Heart right ventricle (tissue), 16 donors: ENCODE data around the gene VAV1. TPM values are rescaled to one million over a fixed set of nuclear protein-coding genes. Genes with fewer than 3 reads are reported as not detected.

ENCODE experiments used
- ATAC-seq, 8 donors: fragments of 200-7000 bp; cut with Tn5 transposase; one replicate each; pipeline ENCODE4 v1.9.1; 2020; ENCODE audit warnings: mild to moderate bottlenecking in 8 of 8, moderate library complexity in 8 of 8, moderate number of reproducible peaks in 1 of 8
- DNase-seq, 2 donors: peaks; one replicate each; pipeline ENCODE4 v3.0.0-alpha.2; 2020
- H3K27ac ChIP-seq, 10 donors: fragments of 200-600 bp; sonication (generic) in 2 of 10; one replicate each; pipeline versions ENCODE4 v1.5.0 to v1.8.0; 2020 to 2022; ENCODE audit warnings: mild to moderate bottlenecking in 3 of 10
- H3K27me3 ChIP-seq, 7 donors: fragments of 200-600 bp; one replicate each; pipeline ENCODE4 v1.8.0; 2021 to 2022; ENCODE audit warnings: mild to moderate bottlenecking in 2 of 7
- H3K36me3 ChIP-seq, 9 donors: fragments of 200-600 bp; sonication (generic) in 1 of 9; one replicate each; pipeline versions ENCODE4 v1.5.0 to v1.8.0; 2020 to 2022; ENCODE audit warnings: mild to moderate bottlenecking in 2 of 9
- H3K4me1 ChIP-seq, 9 donors: fragments of 200-600 bp; sonication (generic) in 1 of 9; one replicate each; pipeline versions ENCODE4 v1.5.0 to v1.8.0; 2020 to 2022; ENCODE audit warnings: mild to moderate bottlenecking in 4 of 9
- H3K4me3 ChIP-seq, 10 donors: fragments of 200-600 bp; sonication (generic) in 2 of 10; one replicate each; pipeline versions ENCODE4 v1.5.0 to v1.8.0; 2020 to 2022; ENCODE audit warnings: mild to moderate bottlenecking in 7 of 10, moderate library complexity in 2 of 10
- H3K9me3 ChIP-seq, 11 donors: fragments of 200-600 bp in 10 of 11; sonication (generic) in 2 of 11; one replicate each; pipeline versions ENCODE4 v1.5.0 to v1.8.0; 2013 to 2022; ENCODE audit warnings: mild to moderate bottlenecking in 2 of 11, control low read depth in 1 of 11, moderate library complexity in 1 of 11
- WGBS, 2 donors: extraction: QIAGEN DNeasy Blood & Tissue Kit; methylation state at CpG; one replicate each; pipeline ENCODE4 v1.1.7; 2013; ENCODE audit warnings: inconsistent platforms in 1 of 2; 5-methylcytosine and 5-hydroxymethylcytosine counted together
- intact Hi-C, 10 donors: fragments of 100-400 bp; cut with DNase I; formaldehyde crosslinking; loops; one replicate each; pipeline versions ENCODE4 v1.11.1 to v1.14.2; 2022
- polyA plus RNA-seq, 2 donors: library from polyadenylated mRNA; stranded (reverse); fragments of 200-250 nt; gene quantifications; one replicate each; pipeline ENCODE4 v1.2.3, GENCODE V29; 2013
- total RNA-seq, 10 donors: library from RNA; stranded (reverse); fragmentation: NEBNext Ultra II Directional in 3 of 10; extraction: Animal tissue kit (Norgen Biotek cat#: 25700) in 3 of 10; gene quantifications; one replicate each; pipeline versions ENCODE4 v1.2.1 to v1.2.4, GENCODE V29; 2021 to 2023
- TF ChIP-seq, protein P1 (sequence below), 9 donors: fragments of 200-600 bp; sonication (generic) in 2 of 9; IDR thresholded peaks; one replicate each; pipeline versions ENCODE4 v1.5.0 to v1.8.0; 2021 to 2022; ENCODE audit warnings: antibody characterized with exemption in 9 of 9, mild to moderate bottlenecking in 5 of 9, moderate library complexity in 1 of 9
- donor health status: Arrhythmogenic right ventricular cardiomyopathy.
- donor health status: ischemic (EF 13 %, LVEDD 7.1; RV severe dilation, severe dysfunction).
- donor health status: healthy with polysubstance abuse.
- donor health status: DM: no; HTN: yes; CAD: no.
- donor health status: DM: no; HTN: no; CAD: no.
- donor health status: ischemic (EF 25% LVEDD 6.9; RV normal size, moderate dysfunction).
- donor health status: ischemic (EF 25% LVEDD 5.7; RV mildly dilated, moderate dysfunction).
- donor health status: healthy.
- donor health status: DM: yes; HTN: yes; CAD: no.
- donor health status: Ischemic cardiomyopathy.
- donor health status: ischemic (EF 35%, LVEDD 5.7; RV mildly dilated, moderate dysfunction).
- donor health status: nonischemic (EF 11% LVEDD 7.7; RV severe dilation, severe dysfunction).
- donor health status: DM: yes; HTN: yes; CAD: no.
- donor health status: PGD.
- donor health status: ischemic (EF 29% LVEDD 5.4; RV normal size, mild dysfunction).
- donor health status: nonischemic (EF 23%, LVEDD 6.1; RV moderate dilation, normal function).

Gene VAV1
- total and polyA plus RNA-seq, 12 donors: 0.45 to 11.0 (median 1.4) TPM

DNA sequence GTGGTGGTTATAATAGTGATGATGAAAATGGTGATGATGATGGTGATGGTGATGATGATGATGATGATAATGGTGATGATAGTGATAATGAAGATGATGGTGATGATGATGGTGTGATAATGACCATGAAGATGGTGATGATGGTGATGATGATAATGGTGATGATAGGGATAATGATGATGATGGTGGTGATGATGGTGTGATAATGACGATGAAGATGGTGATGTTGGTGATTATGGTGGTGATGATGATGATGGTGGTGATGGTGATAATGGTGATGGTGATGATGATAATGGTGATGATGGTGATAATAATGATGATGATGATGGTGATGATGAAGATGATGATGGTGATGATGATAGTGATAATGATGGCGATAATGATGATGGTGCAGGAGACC is 116.5 kb downstream of the VAV1 start:
- peak overlapping the region in 1 of 10 donors; percentile 40 for H3K4me3 ChIP-seq
- DNase-seq (no peak), ATAC-seq (no peak)
- TF ChIP-seq, protein P1, sequence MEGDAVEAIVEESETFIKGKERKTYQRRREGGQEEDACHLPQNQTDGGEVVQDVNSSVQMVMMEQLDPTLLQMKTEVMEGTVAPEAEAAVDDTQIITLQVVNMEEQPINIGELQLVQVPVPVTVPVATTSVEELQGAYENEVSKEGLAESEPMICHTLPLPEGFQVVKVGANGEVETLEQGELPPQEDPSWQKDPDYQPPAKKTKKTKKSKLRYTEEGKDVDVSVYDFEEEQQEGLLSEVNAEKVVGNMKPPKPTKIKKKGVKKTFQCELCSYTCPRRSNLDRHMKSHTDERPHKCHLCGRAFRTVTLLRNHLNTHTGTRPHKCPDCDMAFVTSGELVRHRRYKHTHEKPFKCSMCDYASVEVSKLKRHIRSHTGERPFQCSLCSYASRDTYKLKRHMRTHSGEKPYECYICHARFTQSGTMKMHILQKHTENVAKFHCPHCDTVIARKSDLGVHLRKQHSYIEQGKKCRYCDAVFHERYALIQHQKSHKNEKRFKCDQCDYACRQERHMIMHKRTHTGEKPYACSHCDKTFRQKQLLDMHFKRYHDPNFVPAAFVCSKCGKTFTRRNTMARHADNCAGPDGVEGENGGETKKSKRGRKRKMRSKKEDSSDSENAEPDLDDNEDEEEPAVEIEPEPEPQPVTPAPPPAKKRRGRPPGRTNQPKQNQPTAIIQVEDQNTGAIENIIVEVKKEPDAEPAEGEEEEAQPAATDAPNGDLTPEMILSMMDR (IDR thresholded peaks at IDR 0.05): no peak
- peaks cover 0 to 34% (median 0%) of the 10 kb centered on the region in 9 donors for H3K4me1 ChIP-seq
- H3K27me3 ChIP-seq: peaks cover 0 to 13% (median 0%) of the 10 kb centered on the region in 7 donors
- no peaks in the 10 kb centered on the region for H3K36me3 ChIP-seq
- intact Hi-C loops: no loop called here
- peaks cover 0 to 22% (median 5%) of the 10 kb centered on the region in 11 donors for H3K9me3 ChIP-seq
- H3K27ac ChIP-seq: no peak overlapping the region
- 95% methylated on average over 2 of the region's 2 CpGs for WGBS, 2 donors

DNA sequence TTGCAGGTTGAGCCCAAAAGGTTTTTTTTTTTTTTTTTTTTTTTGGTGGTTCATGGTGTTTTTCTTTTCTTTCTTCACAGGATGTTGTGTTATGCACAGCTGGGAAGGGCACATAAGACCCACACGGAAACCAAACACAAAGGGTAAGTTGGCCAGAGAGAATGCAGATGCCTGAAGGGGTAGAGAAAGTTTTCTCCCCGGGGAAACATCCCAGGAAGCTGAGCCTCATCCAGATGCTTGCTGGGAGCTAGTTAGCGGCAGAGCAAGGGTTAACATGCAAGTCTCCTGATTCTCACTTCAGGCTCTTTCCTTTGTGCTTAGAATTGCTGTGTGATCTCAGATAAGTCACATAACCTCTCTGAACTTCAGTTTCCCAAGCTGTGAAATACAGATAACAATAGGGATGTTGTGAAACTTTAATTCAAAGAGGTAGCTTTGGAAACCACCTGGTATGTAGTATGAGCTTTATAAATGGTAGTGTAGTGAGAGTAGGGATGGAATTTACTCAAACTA is 117.9 kb downstream of the VAV1 start:
- Histone ChIP-seq H3K9me3 (peaks cover 0 to 31% (median 7%) of the 10 kb centered on the region in 11 donors), H3K36me3 (no peaks in the 10 kb centered on the region), H3K4me1 (peaks cover 0 to 34% (median 0%) of the 10 kb centered on the region in 9 donors), H3K27me3 (peaks cover 0 to 13% (median 0%) of the 10 kb centered on the region in 7 donors), H3K27ac (peak overlapping the region in 1 of 10 donors; percentile 80), H3K4me3 (peak overlapping the region in 1 of 10 donors; percentile 9)
- DNase-seq: no peak
- ATAC-seq: no peak
- TF ChIP-seq, protein P1 (IDR thresholded peaks at IDR 0.05): no peak
- intact Hi-C loops: loop anchor here in 1 of 10 donors (10.0 kb wide), 1 partner anchor 1016 kb away; the partner anchor contains the start of gene FUT5
- 52 to 55% methylated on average over 3 of the region's 3 CpGs for WGBS, 2 donors

DNA sequence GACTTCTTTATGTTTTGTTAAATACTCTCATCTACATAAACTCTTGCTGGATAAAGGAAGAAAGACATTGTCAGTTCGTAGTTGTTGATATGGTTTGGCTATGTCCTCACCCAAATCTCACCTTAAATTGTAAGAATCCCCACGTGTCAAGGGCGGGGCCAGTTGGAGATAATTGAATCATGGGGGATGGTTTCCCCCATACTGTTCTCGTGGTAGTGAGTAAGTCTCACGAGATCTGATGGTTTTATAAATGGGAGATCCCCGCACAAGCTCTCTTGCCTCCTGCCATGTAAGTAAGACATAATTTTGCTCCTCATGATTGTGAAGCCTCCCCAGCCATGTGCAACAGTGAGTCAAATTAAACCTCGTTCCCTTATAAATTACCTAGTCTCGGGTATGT is 118.4 kb downstream of the VAV1 start:
- Histone ChIP-seq H3K4me1 (peaks cover 0 to 34% (median 0%) of the 10 kb centered on the region in 9 donors), H3K36me3 (no peaks in the 10 kb centered on the region), H3K27ac (peak overlapping the region in 1 of 10 donors; percentile 80), H3K4me3 (no peak overlapping the region), H3K9me3 (peaks cover 0 to 34% (median 7%) of the 10 kb centered on the region in 11 donors), H3K27me3 (peaks cover 0 to 13% (median 0%) of the 10 kb centered on the region in 7 donors)
- ATAC-seq (no peak), DNase-seq (no peak)
- intact Hi-C loops: loop anchor here in 1 of 10 donors (10.0 kb wide), 1 partner anchor 1016 kb away; the partner anchor contains the start of gene FUT5
- TF ChIP-seq, protein P1 (IDR thresholded peaks at IDR 0.05): no peak
- WGBS, 2 donors: 63 to 66% methylated on average over 8 of the region's 8 CpGs

DNA sequence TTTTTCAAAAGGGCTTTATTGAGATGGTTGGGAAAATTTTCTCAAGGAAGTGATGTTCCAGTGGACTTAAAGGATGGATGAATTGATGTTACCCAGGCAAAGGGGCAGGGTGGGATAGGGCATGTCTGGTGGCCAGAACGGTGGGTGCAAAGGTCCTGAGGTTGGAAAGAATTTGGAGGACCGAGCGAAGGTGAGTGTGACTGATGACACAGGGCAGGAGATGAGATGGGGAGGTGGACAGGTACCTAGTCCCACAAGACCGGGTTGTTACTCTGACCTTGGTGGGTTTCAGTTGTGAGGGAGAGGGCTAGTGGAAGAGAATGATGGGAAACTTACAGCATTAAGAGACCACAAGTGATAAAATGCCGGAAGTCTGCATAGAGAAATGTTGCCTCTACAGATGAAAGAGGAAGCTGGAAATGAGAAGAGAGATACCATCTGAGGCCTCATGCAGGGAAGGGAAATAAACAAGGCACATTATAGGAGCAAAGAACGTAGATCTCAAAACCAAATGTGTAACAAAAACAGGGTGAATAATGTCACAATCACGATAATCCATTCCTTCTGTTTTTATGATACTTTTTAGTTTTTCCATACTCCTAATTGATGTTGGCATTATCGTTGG is 119.4 kb downstream of the VAV1 start:
- H3K27ac ChIP-seq: peak overlapping the region in 1 of 10 donors; percentile 80
- peaks cover 0 to 10% (median 0%) of the 10 kb centered on the region in 7 donors for H3K27me3 ChIP-seq
- H3K4me1 ChIP-seq: peaks cover 0 to 28% (median 0%) of the 10 kb centered on the region in 9 donors
- H3K36me3 ChIP-seq: no peaks in the 10 kb centered on the region
- H3K9me3 ChIP-seq: peaks cover 0 to 43% (median 7%) of the 10 kb centered on the region in 11 donors
- TF ChIP-seq, protein P1 (IDR thresholded peaks at IDR 0.05): no peak
- 70% methylated on average over 8 of the region's 8 CpGs for WGBS, 2 donors
- DNase-seq (no peak), ATAC-seq (no peak)
- H3K4me3 ChIP-seq: no peak overlapping the region
- intact Hi-C loops: loop anchor here in 1 of 10 donors (10.0 kb wide), 1 partner anchor 1017 kb away; the partner anchor contains the start of gene FUT5
